Measurements from ENCODE around the gene BLM. TPM values are rescaled to one million over a fixed set of nuclear protein-coding genes. Genes with fewer than 3 reads are reported as not detected.

BLM gene
- total RNA-seq, 1 donor from 2014 or later: 58.0 TPM

DNA sequence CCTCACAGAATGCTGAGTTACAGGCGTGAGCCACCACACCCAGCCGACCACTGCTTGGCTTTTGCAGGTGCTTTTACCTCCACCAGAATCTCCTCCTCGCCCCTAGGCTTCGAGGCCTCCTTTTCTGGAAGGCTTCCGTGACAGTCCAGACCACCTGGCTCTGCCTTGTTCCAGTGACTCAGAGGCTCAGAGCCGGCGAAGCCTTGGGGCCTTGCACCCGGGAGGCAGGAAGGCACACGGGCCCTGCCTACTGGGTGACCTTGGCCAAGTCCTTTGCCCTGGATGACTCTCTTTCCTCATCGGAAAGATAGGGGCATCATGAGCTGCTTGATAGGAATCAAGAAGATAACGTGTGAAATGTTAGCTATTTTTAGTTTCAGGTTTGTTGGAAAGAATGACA lies 119.9 kb downstream of the BLM start:
- peaks cover 30% of the 10 kb centered on the region for H3F3A ChIP-seq (ENCODE audit: low read depth)
- H3K27me3 ChIP-seq: no peaks in the 10 kb centered on the region
- H3K36me3 ChIP-seq: no peaks in the 10 kb centered on the region
- no peak for TF ChIP-seq EZH2phosphoT487 (IDR thresholded peaks at IDR 0.05)
- TF ChIP-seq, protein P1, sequence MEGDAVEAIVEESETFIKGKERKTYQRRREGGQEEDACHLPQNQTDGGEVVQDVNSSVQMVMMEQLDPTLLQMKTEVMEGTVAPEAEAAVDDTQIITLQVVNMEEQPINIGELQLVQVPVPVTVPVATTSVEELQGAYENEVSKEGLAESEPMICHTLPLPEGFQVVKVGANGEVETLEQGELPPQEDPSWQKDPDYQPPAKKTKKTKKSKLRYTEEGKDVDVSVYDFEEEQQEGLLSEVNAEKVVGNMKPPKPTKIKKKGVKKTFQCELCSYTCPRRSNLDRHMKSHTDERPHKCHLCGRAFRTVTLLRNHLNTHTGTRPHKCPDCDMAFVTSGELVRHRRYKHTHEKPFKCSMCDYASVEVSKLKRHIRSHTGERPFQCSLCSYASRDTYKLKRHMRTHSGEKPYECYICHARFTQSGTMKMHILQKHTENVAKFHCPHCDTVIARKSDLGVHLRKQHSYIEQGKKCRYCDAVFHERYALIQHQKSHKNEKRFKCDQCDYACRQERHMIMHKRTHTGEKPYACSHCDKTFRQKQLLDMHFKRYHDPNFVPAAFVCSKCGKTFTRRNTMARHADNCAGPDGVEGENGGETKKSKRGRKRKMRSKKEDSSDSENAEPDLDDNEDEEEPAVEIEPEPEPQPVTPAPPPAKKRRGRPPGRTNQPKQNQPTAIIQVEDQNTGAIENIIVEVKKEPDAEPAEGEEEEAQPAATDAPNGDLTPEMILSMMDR (IDR thresholded peaks at IDR 0.05): no peak
- TF ChIP-seq EZH2 (IDR thresholded peaks at IDR 0.05): no peak
- peaks cover 24% of the 10 kb centered on the region for H3K4me1 ChIP-seq
- no peaks in the 10 kb centered on the region for H3K9me3 ChIP-seq (ENCODE audit: low read depth)
- H3K36me3 Mint-ChIP-seq: no peaks in the 10 kb centered on the region
- H3K27ac ChIP-seq: no peak overlapping the region
- H3K4me1 Mint-ChIP-seq: peaks cover 36% of the 10 kb centered on the region
- H3K79me2 ChIP-seq (ENCODE audit: low read depth): no peaks in the 10 kb centered on the region
- H3K27me3 Mint-ChIP-seq (ENCODE audit: insufficient read depth, low read depth): peaks cover 4% of the 10 kb centered on the region
- no peak overlapping the region for H3K4me3 ChIP-seq
- H3K4me3 Mint-ChIP-seq: no peak overlapping the region
- H2AFZ ChIP-seq (replicated peaks): no peak overlapping the region
- DNase-seq (ENCODE audit: low spot score): no peak
- H3K4me2 ChIP-seq: no peak overlapping the region
- no peak overlapping the region for H3K9ac ChIP-seq
- no peaks in the 10 kb centered on the region for H4K20me1 ChIP-seq (ENCODE audit: low read depth)
- no peak overlapping the region for H3K27ac Mint-ChIP-seq
- no peaks in the 10 kb centered on the region for H3K9me3 Mint-ChIP-seq

DNA sequence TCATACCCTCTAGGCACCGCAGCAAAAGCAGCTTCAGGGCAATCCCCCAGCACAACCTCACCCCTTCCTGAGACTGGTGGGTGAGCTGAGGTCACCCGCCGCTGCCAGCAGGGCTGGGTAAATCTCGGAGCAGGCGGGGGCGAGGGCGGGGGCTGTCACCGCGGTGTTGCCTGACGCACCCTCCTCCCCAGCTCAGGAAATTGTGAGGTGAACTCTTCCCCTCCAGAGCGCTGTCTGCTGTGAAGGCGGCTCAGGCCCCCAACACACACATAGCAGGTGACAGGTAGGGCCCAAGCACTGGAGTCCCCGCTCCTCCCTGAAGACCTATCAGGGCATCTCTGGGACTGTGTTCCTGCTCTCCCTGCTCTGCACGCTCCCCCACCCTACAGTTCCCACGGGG lies 121.0 kb downstream of the BLM start:
- H2AFZ ChIP-seq (replicated peaks): no peak overlapping the region
- H3K9me3 Mint-ChIP-seq: no peaks in the 10 kb centered on the region

DNA sequence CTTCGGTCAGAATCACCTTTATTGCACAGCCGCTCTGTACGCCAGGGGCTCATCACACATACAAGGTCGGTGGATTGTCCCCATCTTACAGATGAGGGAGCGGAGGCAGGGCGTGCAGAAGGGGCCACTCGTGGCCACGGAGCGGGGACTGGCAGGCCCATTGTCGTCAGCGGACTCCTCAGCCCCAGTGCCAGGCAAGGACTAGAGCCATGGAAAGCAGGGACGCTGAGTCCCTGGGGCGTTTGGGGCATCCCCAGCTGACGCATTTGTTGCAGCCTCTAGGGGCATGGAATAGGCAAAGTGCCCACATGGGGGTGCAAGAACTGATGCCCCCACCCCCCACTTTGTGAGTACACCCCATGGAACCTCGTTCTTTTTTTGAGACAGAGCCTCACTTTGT lies 121.4 kb downstream of the BLM start:
- H3F3A ChIP-seq (ENCODE audit: low read depth): peaks cover 30% of the 10 kb centered on the region
- Mint-ChIP-seq H3K27ac (no peak overlapping the region), H3K27me3 (ENCODE audit: insufficient read depth, low read depth) (peaks cover 6% of the 10 kb centered on the region), H3K4me1 (peaks cover 36% of the 10 kb centered on the region), H3K4me3 (no peak overlapping the region), H3K9me3 (no peaks in the 10 kb centered on the region), H3K36me3 (no peaks in the 10 kb centered on the region)
- no peaks in the 10 kb centered on the region for H3K27me3 ChIP-seq
- H3K79me2 ChIP-seq (ENCODE audit: low read depth): no peaks in the 10 kb centered on the region
- H3K4me1 ChIP-seq: peaks cover 24% of the 10 kb centered on the region
- H4K20me1 ChIP-seq (ENCODE audit: low read depth): no peaks in the 10 kb centered on the region
- DNase-seq (ENCODE audit: low spot score): no peak
- no peak overlapping the region for H3K4me3 ChIP-seq
- H3K36me3 ChIP-seq: no peaks in the 10 kb centered on the region
- no peak overlapping the region for H2AFZ ChIP-seq (replicated peaks)
- TF ChIP-seq, protein P1 (IDR thresholded peaks at IDR 0.05): no peak
- TF ChIP-seq EZH2phosphoT487 (IDR thresholded peaks at IDR 0.05) (no peak), EZH2 (IDR thresholded peaks at IDR 0.05) (no peak)
- H3K4me2 ChIP-seq: no peak overlapping the region
- no peaks in the 10 kb centered on the region for H3K9me3 ChIP-seq (ENCODE audit: low read depth)
- no peak overlapping the region for H3K27ac ChIP-seq
- no peak overlapping the region for H3K9ac ChIP-seq

More for the DNA sequence above, 121.0 kb downstream of the BLM start:
- H3K27ac Mint-ChIP-seq: no peak overlapping the region
- Histone ChIP-seq H3F3A (ENCODE audit: low read depth) (peaks cover 30% of the 10 kb centered on the region), H3K27ac (no peak overlapping the region), H3K4me1 (peaks cover 24% of the 10 kb centered on the region), H4K20me1 (ENCODE audit: low read depth) (no peaks in the 10 kb centered on the region), H3K27me3 (no peaks in the 10 kb centered on the region), H3K9ac (no peak overlapping the region), H3K36me3 (no peaks in the 10 kb centered on the region), H3K4me3 (no peak overlapping the region), H3K4me2 (no peak overlapping the region), H3K9me3 (ENCODE audit: low read depth) (no peaks in the 10 kb centered on the region), H3K79me2 (ENCODE audit: low read depth) (no peaks in the 10 kb centered on the region)
- H3K4me3 Mint-ChIP-seq: no peak overlapping the region
- H3K36me3 Mint-ChIP-seq: no peaks in the 10 kb centered on the region
- TF ChIP-seq EZH2 (IDR thresholded peaks at IDR 0.05) (no peak), EZH2phosphoT487 (IDR thresholded peaks at IDR 0.05) (no peak)
- TF ChIP-seq, protein P1 (IDR thresholded peaks at IDR 0.05): no peak
- DNase-seq (ENCODE audit: low spot score): no peak
- peaks cover 36% of the 10 kb centered on the region for H3K4me1 Mint-ChIP-seq
- H3K27me3 Mint-ChIP-seq (ENCODE audit: insufficient read depth, low read depth): peaks cover 6% of the 10 kb centered on the region

All from neural progenitor cell (in vitro differentiated cells).